SK-N-MC (cell line): Measurements from ENCODE around the gene SIMC1.
"Not testable (repeated sequence)": the region's sequence is repeated elsewhere in the genome, so short reads cannot be mapped to it uniquely, and the experiment has no call there.

ENCODE experiments used
- EZH2 ChIP-seq: fragments of 200-600 bp; sonication (generic); IDR thresholded peaks from one replicate; pipeline ENCODE4 v1.6.1; 2017; ENCODE audit warnings: antibody characterized with exemption
- FOXP2 ChIP-seq: optimal IDR thresholded peaks from 2 replicates; pipeline ENCODE3; 2011; ENCODE audit warnings: mild to moderate bottlenecking, moderate library complexity; ENCODE audit not compliant: insufficient read depth; ENCODE audit errors: extremely low read length, control extremely low read depth
- POLR2AphosphoS5 ChIP-seq: IDR thresholded peaks from 2 replicates; pipeline ENCODE4 v1.6.1; 2012; ENCODE audit warnings: mild to moderate bottlenecking, low read depth, low read length, borderline replicate concordance

DNA sequence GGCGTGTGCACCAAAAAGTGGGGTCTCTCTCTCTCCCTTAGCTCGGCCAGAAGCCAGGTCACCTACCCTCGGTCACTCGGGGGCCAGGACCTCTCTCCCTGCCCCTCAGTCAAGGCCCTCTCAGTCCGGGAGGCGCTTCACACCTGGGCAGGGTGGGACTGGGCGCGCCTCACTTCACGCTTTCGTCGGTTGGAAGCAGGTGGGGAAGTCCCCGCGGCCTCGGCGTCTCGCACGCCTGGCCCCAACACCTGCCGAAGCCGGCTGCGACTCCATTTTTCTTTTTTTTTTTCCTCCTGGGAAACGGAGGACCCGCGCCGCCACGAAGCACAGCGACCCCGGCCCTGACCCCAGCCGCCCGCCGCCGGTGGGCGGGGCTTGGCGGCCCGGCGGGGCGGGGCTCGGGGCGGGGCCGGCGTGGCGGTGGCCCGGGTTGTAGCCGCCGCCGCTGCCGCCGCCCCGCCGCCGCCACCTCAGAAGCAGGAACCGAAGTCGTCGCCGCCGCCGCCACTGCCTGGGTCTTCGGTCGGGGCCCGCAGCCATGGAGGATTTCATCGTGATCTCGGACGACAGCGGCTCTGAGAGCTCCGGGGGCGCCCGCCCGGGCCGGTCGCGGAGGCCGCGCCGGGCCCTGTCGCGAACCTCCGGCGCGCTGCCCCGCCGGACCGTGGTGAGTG is at the start of gene SIMC1:
- not testable (repeated sequence) for TF ChIP-seq EZH2, POLR2AphosphoS5, FOXP2
